HepG2 (cell line): ENCODE measurements around the gene KCTD4. TPM values are rescaled to one million over a fixed set of nuclear protein-coding genes. Genes with fewer than 3 reads are reported as not detected.

Source experiments
- ATAC-seq: fragments of 200-7000 bp; cut with Tn5 transposase; 3 replicates; pipeline ENCODE4 v1.9.1; 2020; ENCODE audit warnings: mild to moderate bottlenecking, moderate library complexity
- BruUV-seq: library from RNA; stranded (reverse); fragments of 400-500 nt; replicated peaks from 2 replicates; lab custom pipeline; 2021; lab: Mats Ljungman, UMichigan
- CTCF ChIA-PET: fragments of 300-600 bp; formaldehyde crosslinking; extraction: SDS; loops from one replicate; lab custom pipeline; 2021; ENCODE audit warnings: low total read pairs, inconsistent platforms, low intra/inter-chr PET ratio; lab: Yijun Ruan, JAX
- POLR2A ChIA-PET: fragments of 350-600 bp; sonication (Branson Sonifier 250); formaldehyde crosslinking; loops from one replicate; lab custom pipeline; 2020; ENCODE audit warnings: antibody characterized with exemption, inconsistent platforms; lab: Yijun Ruan, JAX
- DNase-seq: peaks from one replicate; pipeline ENCODE4 v3.0.0-alpha.2; 2015; ENCODE audit warnings: low spot score
- FAIRE-seq: peaks from 3 replicates; lab custom pipeline; 2011; peaks lifted over from hg19 to GRCh38; lab: Jason Lieb, UNC
- H2AFZ ChIP-seq: one replicate; pipeline ENCODE4 v1.6.1; 2011; ENCODE audit warnings: low read length, inconsistent platforms
- H3K27ac ChIP-seq: fragments of 300-600 bp; 3 replicates; pipeline ENCODE4 v1.8.0; 2011; ENCODE audit warnings: mixed run types, mild to moderate bottlenecking, mixed read lengths, low read length, inconsistent platforms; ENCODE audit not compliant: insufficient read depth; ENCODE audit errors: extremely low read length
- H3K27me3 ChIP-seq, 2 experiments: fragments of 200-600 bp in 1 of 2; 2 replicates in 1 of 2; 3 replicates in 1 of 2; pipeline versions ENCODE4 v1.6.0 to v1.8.0; 2011; ENCODE audit warnings: low read length in 2 of 2, mild to moderate bottlenecking in 2 of 2, moderate library complexity in 2 of 2, inconsistent platforms in 1 of 2; ENCODE audit not compliant: insufficient read depth in 2 of 2, control insufficient read depth in 1 of 2
- H3K36me3 ChIP-seq, 2 experiments: fragments of 200-600 bp in 1 of 2; replicated peaks in 1 of 2; 2 replicates in 1 of 2; 3 replicates in 1 of 2; pipeline versions ENCODE4 v1.5.1 to v1.8.0; 2011; ENCODE audit warnings: low read length in 2 of 2, inconsistent platforms in 1 of 2; ENCODE audit not compliant: insufficient read depth in 2 of 2, control insufficient read depth in 1 of 2
- H3K4me1 ChIP-seq: 2 replicates; pipeline ENCODE4 v1.5.1; 2012; ENCODE audit warnings: low read length, inconsistent platforms; ENCODE audit not compliant: insufficient read depth
- H3K4me2 ChIP-seq: 2 replicates; pipeline ENCODE4 v1.6.0; 2011; ENCODE audit warnings: low read depth, low read length, inconsistent platforms
- H3K4me3 ChIP-seq, 3 experiments: fragments of 200-600 bp in 1 of 3; sonication (generic), shearing (Covaris generic) in 1 of 3; replicated peaks in 1 of 3; 2 replicates each; pipeline ENCODE4 v1.5.1; 2011 to 2016; ENCODE audit warnings: low read length in 3 of 3, inconsistent platforms in 2 of 3, low read depth in 2 of 3, mild to moderate bottlenecking in 2 of 3, control low read depth in 1 of 3, mixed read lengths in 1 of 3; ENCODE audit not compliant: insufficient read depth in 1 of 3
- H3K79me2 ChIP-seq: one replicate; pipeline ENCODE4 v1.6.1; 2011; ENCODE audit warnings: low read length, inconsistent platforms; ENCODE audit not compliant: insufficient read depth
- H3K9ac ChIP-seq: 2 replicates; pipeline ENCODE4 v1.6.0; 2011; ENCODE audit warnings: mild to moderate bottlenecking, low read depth, low read length, inconsistent platforms; ENCODE audit not compliant: insufficient read depth
- H3K9me3 ChIP-seq: 2 replicates; pipeline ENCODE4 v1.5.1; 2012; ENCODE audit warnings: mild to moderate bottlenecking, low read length
- H4K20me1 ChIP-seq: 2 replicates; pipeline ENCODE4 v1.6.0; 2011; ENCODE audit warnings: inconsistent platforms, mild to moderate bottlenecking, low read length, moderate library complexity; ENCODE audit not compliant: insufficient read depth
- BRF2 ChIP-seq: sonication (generic); formaldehyde crosslinking; IDR thresholded peaks from 2 replicates; pipeline ENCODE4 v1.8.1; 2022; ENCODE audit warnings: mild to moderate bottlenecking, missing genetic modification reagents
- CBX5 ChIP-seq: sonication (generic); formaldehyde crosslinking; IDR thresholded peaks from 2 replicates; pipeline ENCODE4 v1.4.0; 2020; ENCODE audit warnings: missing genetic modification reagents, borderline replicate concordance
- DNMT1 ChIP-seq: sonication (generic); formaldehyde crosslinking; IDR thresholded peaks from 2 replicates; pipeline ENCODE4 v1.5.1; 2020; ENCODE audit warnings: mild to moderate bottlenecking, missing genetic modification reagents
- FOSL2 ChIP-seq: sonication (generic); formaldehyde crosslinking; IDR thresholded peaks from 2 replicates; pipeline ENCODE4 v1.4.0; 2020; ENCODE audit warnings: missing genetic modification reagents
- FOXA3 ChIP-seq: IDR thresholded peaks from 2 replicates; pipeline ENCODE4 v1.6.1; 2016; ENCODE audit warnings: missing genetic modification reagents, missing compliant biosample characterization
- GRHL1 ChIP-seq: sonication (generic); formaldehyde crosslinking; conservative IDR thresholded peaks from 2 replicates; pipeline ENCODE4 v1.8.0; 2022; ENCODE audit warnings: missing genetic modification reagents
- HNF1B ChIP-seq: sonication (generic); formaldehyde crosslinking; IDR thresholded peaks from 2 replicates; pipeline ENCODE4 v1.5.1; 2020; ENCODE audit warnings: mild to moderate bottlenecking, moderate library complexity, missing genetic modification reagents
- KMT2A ChIP-seq: sonication (generic); formaldehyde crosslinking; IDR thresholded peaks from 2 replicates; pipeline ENCODE4 v1.4.0; 2020; ENCODE audit warnings: missing genetic modification reagents
- MAFG ChIP-seq: sonication (generic); formaldehyde crosslinking; IDR thresholded peaks from 2 replicates; pipeline ENCODE4 v1.5.1; 2020; ENCODE audit warnings: mild to moderate bottlenecking, missing genetic modification reagents
- MIER2 ChIP-seq: IDR thresholded peaks from 2 replicates; pipeline ENCODE4 v1.6.1; 2016; ENCODE audit warnings: missing biosample characterization, missing genetic modification reagents
- RBM39 ChIP-seq: fragments of 200-400 bp; formaldehyde crosslinking; IDR thresholded peaks from one replicate; pipeline ENCODE4 v1.6.1; 2018; ENCODE audit warnings: antibody characterized with exemption, mild to moderate bottlenecking, low read depth, low read length; ENCODE audit not compliant: poor library complexity, severe bottlenecking
- RFX1 ChIP-seq: fragments of 450-650 bp; IDR thresholded peaks from 2 replicates; pipeline ENCODE4 v1.6.1; 2017
- SAP130 ChIP-seq: IDR thresholded peaks from 2 replicates; pipeline ENCODE4 v1.6.1; 2016; ENCODE audit warnings: low read depth
- SIX4 ChIP-seq: sonication (generic); formaldehyde crosslinking; IDR thresholded peaks from 2 replicates; pipeline ENCODE4 v1.4.0; 2020; ENCODE audit warnings: missing genetic modification reagents
- TRAFD1 ChIP-seq: sonication (generic); formaldehyde crosslinking; IDR thresholded peaks from 2 replicates; pipeline ENCODE4 v1.5.1; 2020; ENCODE audit warnings: missing genetic modification reagents, mild to moderate bottlenecking, borderline replicate concordance
- TSC22D2 ChIP-seq: sonication (generic); formaldehyde crosslinking; IDR thresholded peaks from 2 replicates; pipeline ENCODE4 v1.5.1; 2020; ENCODE audit warnings: missing genetic modification reagents, mild to moderate bottlenecking, borderline replicate concordance
- ZMYM3 ChIP-seq: sonication (generic); formaldehyde crosslinking; IDR thresholded peaks from 2 replicates; pipeline ENCODE4 v1.5.1; 2020; ENCODE audit warnings: mild to moderate bottlenecking, missing genetic modification reagents
- ZNF800 ChIP-seq: sonication (generic); formaldehyde crosslinking; IDR thresholded peaks from 2 replicates; pipeline ENCODE4 v1.4.0; 2020; ENCODE audit warnings: missing genetic modification reagents
- ZSCAN20 ChIP-seq: sonication (generic); formaldehyde crosslinking; IDR thresholded peaks from 2 replicates; pipeline ENCODE4 v1.4.0; 2020; ENCODE audit warnings: missing genetic modification reagents, mild to moderate bottlenecking, borderline replicate concordance
- WGBS: methylation state at CpG from one replicate; pipeline ENCODE4 v1.1.6; 2017; ENCODE audit warnings: low lambda C conversion rate; 5-methylcytosine and 5-hydroxymethylcytosine counted together
- in situ Hi-C: cut with HindIII; loops from 2 replicates; pipeline ENCODE4 v1.10.0; 2017; ENCODE audit warnings: low pct_unique_long_range_greater_than_20kb; ENCODE audit not compliant: extremely low pct_ligation_motif_present
- intact Hi-C: fragments of 100-400 bp; cut with micrococcal nuclease; formaldehyde crosslinking; loops from one replicate; pipeline ENCODE4 v1.10.0; 2022; ENCODE audit not compliant: unreplicated experiment
- polyA plus RNA-seq, 8 experiments: library from polyadenylated mRNA; depleted of rRNA in 3 of 8; stranded (reverse) in 7 of 8; unstranded in 1 of 8; fragments of >200 nt; fragmentation: Illumina TruSeq in 4 of 8; extraction: Trizol in 4 of 8; gene quantifications; 2 replicates each; pipeline versions ENCODE4 v1.2.1 to v1.2.3, GENCODE V29; 2011 to 2016; ENCODE audit warnings: low read depth in 4 of 8, missing spikeins in 1 of 8, mixed read lengths in 1 of 8; ENCODE audit not compliant: insufficient read depth in 1 of 8
- total RNA-seq, 5 experiments: library from RNA; depleted of rRNA; stranded (reverse); fragments of >200 nt; fragmentation: Illumina TruSeq; extraction: Trizol; gene quantifications; 2 replicates each; pipeline ENCODE4 v1.2.3, GENCODE V29; 2016; ENCODE audit warnings: low read depth in 1 of 5

The KCTD4 gene
- total and polyA plus RNA-seq, 2 of the 13 experiments (the other 11 are each of a cell fraction or from before 2014, with no cell fraction given), result not detected

GRCh38 chr13:45196096-45196495, 4.7 kb downstream of the KCTD4 start:
- 96% methylated on average over 3 of the region's 3 CpGs for WGBS
- Histone ChIP-seq H3K27ac (no peak overlapping the region), H3K9me3 (no peaks in the 10 kb centered on the region), H4K20me1 (no peaks in the 10 kb centered on the region), H3K36me3 (peaks cover 1 to 4% of the 10 kb centered on the region in 2 experiments; a peak in 3 of 5 replicates), H3K4me2 (no peak overlapping the region), H3K4me3 (no peak overlapping the region), H3K79me2 (peaks cover 2% of the 10 kb centered on the region), H3K9ac (no peak overlapping the region), H2AFZ (no peak overlapping the region), H3K27me3 (no peaks in the 10 kb centered on the region), H3K4me1 (no peaks in the 10 kb centered on the region)
- intact Hi-C loops (no loop called here), in situ Hi-C loops (no loop called here)
- FAIRE-seq (no peak), DNase-seq (no peak), ATAC-seq (no peak)
- ChIA-PET POLR2A (no interaction called here), CTCF (no interaction called here)
- BruUV-seq, result no TSS peak
- TF ChIP-seq MIER2 (no peak), RFX1 (no peak), ZNF800 (CRISPR knock-in tag) (no peak), SIX4 (no peak), DNMT1 (CRISPR knock-in tag) (no peak), ZMYM3 (CRISPR knock-in tag) (no peak), HNF1B (CRISPR knock-in tag) (no peak), FOXA3 (CRISPR knock-in tag) (no peak), SAP130 (CRISPR knock-in tag) (no peak), BRF2 (no peak), MAFG (CRISPR knock-in tag) (no peak), GRHL1 (CRISPR knock-in tag) (no peak), ZSCAN20 (CRISPR knock-in tag) (no peak), CBX5 (CRISPR knock-in tag) (no peak), TRAFD1 (no peak), RBM39 (no peak), TSC22D2 (no peak), FOSL2 (no peak), KMT2A (CRISPR knock-in tag) (no peak)
